HL-60 (cell line): ENCODE data around the gene PCDHGA1.
"Not testable (repeated sequence)": the region's sequence is repeated elsewhere in the genome, so short reads cannot be mapped to it uniquely, and the experiment has no call there.

Experiments used
- GABPA ChIP-seq: IDR thresholded peaks from 2 replicates; pipeline ENCODE4 v1.6.1; 2012; ENCODE audit warnings: low read depth
- POLR2AphosphoS5 ChIP-seq: IDR thresholded peaks from 2 replicates; pipeline ENCODE4 v1.6.1; 2012; ENCODE audit warnings: low read depth
- SPI1 ChIP-seq: IDR thresholded peaks from 2 replicates; pipeline ENCODE4 v1.6.1; 2012; ENCODE audit warnings: low read depth, mild to moderate bottlenecking, borderline replicate concordance
- TF ChIP-seq, protein P1 (sequence below): IDR thresholded peaks from one replicate; pipeline ENCODE4 v1.5.1; 2011; ENCODE audit warnings: low read length, control low read depth, inconsistent platforms; ENCODE audit not compliant: insufficient read depth
- TF ChIP-seq, protein P2 (sequence below): IDR thresholded peaks from 2 replicates; pipeline ENCODE4 v1.6.1; 2012; ENCODE audit warnings: low read depth; ENCODE audit not compliant: insufficient replicate concordance

DNA sequence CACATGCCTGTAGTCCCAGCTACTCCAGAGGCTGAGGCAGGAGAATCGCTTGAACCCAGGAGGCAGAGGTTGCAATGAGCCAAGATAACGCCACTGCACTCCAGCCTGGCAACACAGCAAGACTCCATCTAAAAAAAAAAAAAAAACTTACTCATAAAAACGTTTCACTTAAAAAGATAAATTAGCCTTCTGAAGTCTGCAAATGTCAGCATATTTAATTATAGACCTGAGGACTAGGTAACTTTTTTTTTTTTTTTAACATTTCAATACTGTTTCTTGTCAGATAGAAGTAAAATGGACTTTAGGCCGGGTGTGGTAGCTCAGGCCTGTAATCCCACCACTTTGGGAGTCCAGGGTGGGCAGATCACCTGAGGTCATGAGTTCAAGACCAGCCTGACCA lies 13.4 kb upstream of the PCDHGA1 start:
- TF ChIP-seq, protein P1, sequence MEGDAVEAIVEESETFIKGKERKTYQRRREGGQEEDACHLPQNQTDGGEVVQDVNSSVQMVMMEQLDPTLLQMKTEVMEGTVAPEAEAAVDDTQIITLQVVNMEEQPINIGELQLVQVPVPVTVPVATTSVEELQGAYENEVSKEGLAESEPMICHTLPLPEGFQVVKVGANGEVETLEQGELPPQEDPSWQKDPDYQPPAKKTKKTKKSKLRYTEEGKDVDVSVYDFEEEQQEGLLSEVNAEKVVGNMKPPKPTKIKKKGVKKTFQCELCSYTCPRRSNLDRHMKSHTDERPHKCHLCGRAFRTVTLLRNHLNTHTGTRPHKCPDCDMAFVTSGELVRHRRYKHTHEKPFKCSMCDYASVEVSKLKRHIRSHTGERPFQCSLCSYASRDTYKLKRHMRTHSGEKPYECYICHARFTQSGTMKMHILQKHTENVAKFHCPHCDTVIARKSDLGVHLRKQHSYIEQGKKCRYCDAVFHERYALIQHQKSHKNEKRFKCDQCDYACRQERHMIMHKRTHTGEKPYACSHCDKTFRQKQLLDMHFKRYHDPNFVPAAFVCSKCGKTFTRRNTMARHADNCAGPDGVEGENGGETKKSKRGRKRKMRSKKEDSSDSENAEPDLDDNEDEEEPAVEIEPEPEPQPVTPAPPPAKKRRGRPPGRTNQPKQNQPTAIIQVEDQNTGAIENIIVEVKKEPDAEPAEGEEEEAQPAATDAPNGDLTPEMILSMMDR: not testable (repeated sequence)
- TF ChIP-seq GABPA, POLR2AphosphoS5, SPI1: not testable (repeated sequence)
- TF ChIP-seq, protein P2, sequence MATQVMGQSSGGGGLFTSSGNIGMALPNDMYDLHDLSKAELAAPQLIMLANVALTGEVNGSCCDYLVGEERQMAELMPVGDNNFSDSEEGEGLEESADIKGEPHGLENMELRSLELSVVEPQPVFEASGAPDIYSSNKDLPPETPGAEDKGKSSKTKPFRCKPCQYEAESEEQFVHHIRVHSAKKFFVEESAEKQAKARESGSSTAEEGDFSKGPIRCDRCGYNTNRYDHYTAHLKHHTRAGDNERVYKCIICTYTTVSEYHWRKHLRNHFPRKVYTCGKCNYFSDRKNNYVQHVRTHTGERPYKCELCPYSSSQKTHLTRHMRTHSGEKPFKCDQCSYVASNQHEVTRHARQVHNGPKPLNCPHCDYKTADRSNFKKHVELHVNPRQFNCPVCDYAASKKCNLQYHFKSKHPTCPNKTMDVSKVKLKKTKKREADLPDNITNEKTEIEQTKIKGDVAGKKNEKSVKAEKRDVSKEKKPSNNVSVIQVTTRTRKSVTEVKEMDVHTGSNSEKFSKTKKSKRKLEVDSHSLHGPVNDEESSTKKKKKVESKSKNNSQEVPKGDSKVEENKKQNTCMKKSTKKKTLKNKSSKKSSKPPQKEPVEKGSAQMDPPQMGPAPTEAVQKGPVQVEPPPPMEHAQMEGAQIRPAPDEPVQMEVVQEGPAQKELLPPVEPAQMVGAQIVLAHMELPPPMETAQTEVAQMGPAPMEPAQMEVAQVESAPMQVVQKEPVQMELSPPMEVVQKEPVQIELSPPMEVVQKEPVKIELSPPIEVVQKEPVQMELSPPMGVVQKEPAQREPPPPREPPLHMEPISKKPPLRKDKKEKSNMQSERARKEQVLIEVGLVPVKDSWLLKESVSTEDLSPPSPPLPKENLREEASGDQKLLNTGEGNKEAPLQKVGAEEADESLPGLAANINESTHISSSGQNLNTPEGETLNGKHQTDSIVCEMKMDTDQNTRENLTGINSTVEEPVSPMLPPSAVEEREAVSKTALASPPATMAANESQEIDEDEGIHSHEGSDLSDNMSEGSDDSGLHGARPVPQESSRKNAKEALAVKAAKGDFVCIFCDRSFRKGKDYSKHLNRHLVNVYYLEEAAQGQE: not testable (repeated sequence)
